ENCODE measurements around the gene SMYD2. TPM values are rescaled to one million over a fixed set of nuclear protein-coding genes. Genes with fewer than 3 reads are reported as not detected.

The SMYD2 gene
- total RNA-seq, 4 donors from 2014 or later: 17.1 to 30.0 (median 26.2) TPM

DNA sequence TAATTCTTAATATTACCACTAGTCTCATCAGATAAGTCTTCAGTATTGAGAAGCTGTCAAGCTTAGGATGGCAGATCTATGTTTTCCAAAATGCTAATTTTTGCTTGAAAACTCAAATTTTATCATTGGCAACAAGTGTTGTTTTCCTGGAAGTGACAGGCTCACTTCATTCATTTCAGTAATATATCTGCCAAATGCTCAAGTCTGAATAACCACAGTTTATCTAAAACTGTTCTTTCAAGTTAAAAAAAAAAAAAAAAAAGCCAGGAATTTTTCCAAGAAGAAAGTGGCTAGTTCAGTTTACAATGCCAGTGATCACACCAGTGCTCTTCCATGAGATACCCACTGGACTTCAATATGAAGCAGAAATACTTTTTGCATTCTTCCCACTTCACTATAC is 20.6 kb downstream of the SMYD2 start:
- no peak for TF ChIP-seq POLR2A (IDR thresholded peaks at IDR 0.05)
- TF ChIP-seq, protein P1, sequence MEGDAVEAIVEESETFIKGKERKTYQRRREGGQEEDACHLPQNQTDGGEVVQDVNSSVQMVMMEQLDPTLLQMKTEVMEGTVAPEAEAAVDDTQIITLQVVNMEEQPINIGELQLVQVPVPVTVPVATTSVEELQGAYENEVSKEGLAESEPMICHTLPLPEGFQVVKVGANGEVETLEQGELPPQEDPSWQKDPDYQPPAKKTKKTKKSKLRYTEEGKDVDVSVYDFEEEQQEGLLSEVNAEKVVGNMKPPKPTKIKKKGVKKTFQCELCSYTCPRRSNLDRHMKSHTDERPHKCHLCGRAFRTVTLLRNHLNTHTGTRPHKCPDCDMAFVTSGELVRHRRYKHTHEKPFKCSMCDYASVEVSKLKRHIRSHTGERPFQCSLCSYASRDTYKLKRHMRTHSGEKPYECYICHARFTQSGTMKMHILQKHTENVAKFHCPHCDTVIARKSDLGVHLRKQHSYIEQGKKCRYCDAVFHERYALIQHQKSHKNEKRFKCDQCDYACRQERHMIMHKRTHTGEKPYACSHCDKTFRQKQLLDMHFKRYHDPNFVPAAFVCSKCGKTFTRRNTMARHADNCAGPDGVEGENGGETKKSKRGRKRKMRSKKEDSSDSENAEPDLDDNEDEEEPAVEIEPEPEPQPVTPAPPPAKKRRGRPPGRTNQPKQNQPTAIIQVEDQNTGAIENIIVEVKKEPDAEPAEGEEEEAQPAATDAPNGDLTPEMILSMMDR (IDR thresholded peaks at IDR 0.05): no peak
- no peak for DNase-seq (ENCODE audit: low spot score in 2 of 2)
- no peak overlapping the region for H3K4me3 ChIP-seq (ENCODE audit: low read depth, poor library complexity, severe bottlenecking)
- intact Hi-C loops (cut with DNase I; ENCODE audit: low total_unique reads): no loop called here

DNA sequence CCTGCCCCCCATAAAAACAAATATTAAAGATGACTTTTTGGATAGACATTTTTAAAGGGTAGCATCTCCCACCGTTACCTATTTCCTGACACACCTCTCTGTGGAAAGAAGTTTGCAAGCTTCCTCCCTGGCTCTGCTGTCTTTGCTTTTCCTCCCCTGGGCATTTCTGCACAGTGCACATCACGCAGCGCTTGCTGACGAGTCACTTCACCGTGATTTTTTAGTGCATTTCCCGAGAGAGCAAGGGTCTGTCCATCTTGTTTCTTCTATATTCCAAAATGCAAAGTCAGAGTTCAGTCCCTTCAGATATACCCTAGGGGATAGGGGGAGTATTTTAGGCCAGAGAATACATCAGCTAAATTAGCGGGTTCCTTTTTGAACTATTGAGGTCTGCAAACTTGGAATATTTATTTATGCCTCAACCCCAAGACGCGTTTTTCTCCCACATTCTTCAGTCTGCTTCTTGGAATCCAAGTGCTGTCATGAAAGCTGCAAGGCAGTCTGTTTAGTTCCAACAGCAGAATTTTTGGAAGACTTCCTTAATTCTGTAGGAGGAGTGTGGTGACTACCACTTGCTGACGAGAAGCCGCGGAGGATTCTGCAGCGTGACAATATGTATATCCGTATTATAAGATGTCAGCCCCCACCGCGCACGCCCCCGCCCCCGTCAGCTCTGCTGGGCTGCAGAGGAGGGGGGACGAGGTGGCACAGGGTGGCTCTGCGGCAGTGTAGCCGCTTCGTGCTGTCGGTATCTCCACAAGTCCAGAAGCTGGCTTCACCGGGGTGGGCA is 22.4 kb downstream of the SMYD2 start:
- peak in 1 of 2 donors; percentile 76 for DNase-seq (ENCODE audit: low spot score in 2 of 2)
- intact Hi-C loops (cut with DNase I; ENCODE audit: low total_unique reads): no loop called here
- no peak overlapping the region for H3K4me3 ChIP-seq (ENCODE audit: low read depth, poor library complexity, severe bottlenecking)
- WGBS, 2 donors: 64 to 71% methylated on average over 25 of the region's 25 CpGs
- no peak for TF ChIP-seq POLR2A (IDR thresholded peaks at IDR 0.05)
- TF ChIP-seq, protein P1 (IDR thresholded peaks at IDR 0.05): no peak

DNA sequence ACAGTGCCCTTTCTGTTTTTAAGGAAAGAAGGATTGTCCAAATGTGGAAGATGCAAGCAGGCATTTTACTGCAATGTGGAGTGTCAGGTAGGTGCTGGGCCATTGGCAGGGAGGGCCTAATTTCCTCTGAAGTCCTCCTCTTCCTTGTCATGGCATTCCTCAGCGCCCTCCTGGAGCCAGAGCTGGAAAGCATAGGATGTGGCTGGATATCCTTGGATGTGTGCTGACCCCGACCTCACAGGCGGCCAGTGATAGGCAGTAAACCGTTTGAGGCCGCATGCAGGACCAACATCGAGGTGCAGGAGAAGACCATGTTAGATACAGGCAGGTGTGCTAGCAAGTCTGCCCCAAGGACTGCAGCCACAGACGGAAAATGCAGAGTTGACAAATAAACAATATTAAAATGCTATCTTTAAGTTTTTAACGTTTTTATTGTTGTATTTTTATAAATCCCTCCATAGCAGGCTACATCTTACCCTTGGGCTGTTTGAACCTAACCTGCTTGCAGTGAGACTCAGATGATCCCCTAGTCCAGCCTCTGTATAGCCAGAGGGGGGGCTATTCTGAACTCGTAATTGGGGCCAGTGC is 24.3 kb downstream of the SMYD2 start:
- H3K4me3 ChIP-seq (ENCODE audit: low read depth, poor library complexity, severe bottlenecking): no peak overlapping the region
- intact Hi-C loops (cut with DNase I; ENCODE audit: low total_unique reads): no loop called here
- 88 to 91% methylated on average over 9 of the region's 9 CpGs for WGBS, 2 donors
- DNase-seq (ENCODE audit: low spot score in 2 of 2): peak in 1 of 2 donors; percentile 57
- TF ChIP-seq, protein P1 (IDR thresholded peaks at IDR 0.05): no peak
- no peak for TF ChIP-seq POLR2A (IDR thresholded peaks at IDR 0.05)

DNA sequence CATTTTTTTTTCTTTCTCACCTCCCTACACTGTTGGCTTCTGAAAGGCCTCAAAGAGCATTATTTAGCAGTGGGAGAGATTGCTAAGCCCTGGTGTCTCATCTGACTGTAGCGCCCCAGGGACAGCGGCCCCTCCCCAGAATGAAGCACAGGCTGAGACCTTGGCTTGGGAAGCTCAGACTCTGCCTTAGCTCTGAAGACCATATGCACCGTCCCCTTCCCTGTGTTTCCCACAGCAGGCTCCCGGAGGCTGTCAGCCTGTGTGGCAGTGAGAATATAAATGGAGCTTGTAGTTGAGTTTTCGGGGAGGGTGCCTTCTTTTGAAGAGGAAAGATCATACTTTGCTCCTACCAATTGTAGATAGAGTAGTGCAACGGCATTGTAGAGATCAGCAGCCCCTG is 25.3 kb downstream of the SMYD2 start:
- no peak overlapping the region for H3K4me3 ChIP-seq (ENCODE audit: low read depth, poor library complexity, severe bottlenecking)
- DNase-seq (ENCODE audit: low spot score in 2 of 2): peak in 1 of 2 donors; percentile 49
- 89 to 97% methylated on average over 6 of the region's 6 CpGs for WGBS, 2 donors
- TF ChIP-seq, protein P1 (IDR thresholded peaks at IDR 0.05): no peak
- TF ChIP-seq POLR2A (IDR thresholded peaks at IDR 0.05): no peak
- intact Hi-C loops (cut with DNase I; ENCODE audit: low total_unique reads): no loop called here

DNA sequence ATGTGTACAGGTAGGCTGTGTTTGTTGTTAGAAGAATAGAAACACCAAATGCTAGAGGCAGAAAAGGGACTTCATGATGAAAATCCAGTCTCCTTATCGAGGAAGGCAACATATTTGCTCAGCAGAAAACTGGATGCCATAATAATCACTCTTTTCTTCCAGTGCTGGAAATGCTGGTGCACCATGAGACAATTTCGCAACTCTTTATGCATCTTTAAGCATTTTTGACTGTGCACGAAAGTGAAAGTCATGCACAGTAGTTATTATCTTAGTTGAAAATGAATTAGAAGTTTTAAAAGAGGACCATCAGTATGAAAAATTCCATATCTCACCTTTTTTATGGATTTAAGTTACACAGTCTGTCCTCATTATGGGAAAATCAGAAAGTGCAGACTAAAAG is 29.1 kb downstream of the SMYD2 start:
- H3K4me3 ChIP-seq (ENCODE audit: low read depth, poor library complexity, severe bottlenecking): no peak overlapping the region
- TF ChIP-seq, protein P1 (IDR thresholded peaks at IDR 0.05): no peak
- no peak for TF ChIP-seq POLR2A (IDR thresholded peaks at IDR 0.05)
- DNase-seq (ENCODE audit: low spot score in 2 of 2): no peak
- WGBS, 2 donors: 74 to 77% methylated on average over 3 of the region's 3 CpGs
- intact Hi-C loops (cut with DNase I; ENCODE audit: low total_unique reads): no loop called here

Data from lower leg skin (tissue), 4 donors.